GM19372 (cell line): ENCODE results near the gene SGMS1.

Experiments used
- ATAC-seq: cut with Tn5 transposase; IDR thresholded peaks from one replicate; pipeline ENCODE4 v1.9.1; 2021; ENCODE audit warnings: mild to moderate bottlenecking, low read depth, moderate library complexity; ENCODE audit not compliant: unreplicated experiment

Gene SGMS1

GRCh38 chr10:50407076-50407801 is 216.5 kb downstream of the SGMS1 start:
- ATAC-seq = no peak

- ATAC-seq = no peak
Measured at GRCh38 chr10:50406457-50407070, 217.2 kb downstream of the SGMS1 start.

- ATAC-seq = no peak
Measured at GRCh38 chr10:50405723-50406122, 218.0 kb downstream of the SGMS1 start.

GRCh38 chr10:50404021-50404773 is 219.6 kb downstream of the SGMS1 start:
- no peak for ATAC-seq

- ATAC-seq = no peak
Measured at GRCh38 chr10:50403074-50403473, 220.7 kb downstream of the SGMS1 start.

- no peak for ATAC-seq
Measured at GRCh38 chr10:50402466-50402865, 221.3 kb downstream of the SGMS1 start.

- ATAC-seq = no peak
Measured at GRCh38 chr10:50400694-50401093, 223.1 kb downstream of the SGMS1 start.

- no peak for ATAC-seq
Measured at GRCh38 chr10:50398823-50399222, 224.9 kb downstream of the SGMS1 start.

- no peak for ATAC-seq
Measured at GRCh38 chr10:50398381-50398780, 225.4 kb downstream of the SGMS1 start.

GRCh38 chr10:50397312-50398140 is 226.2 kb downstream of the SGMS1 start:
- ATAC-seq = peak; percentile 49

GRCh38 chr10:50396491-50397311 is 227.1 kb downstream of the SGMS1 start:
- ATAC-seq = peak; percentile 63

- no peak for ATAC-seq
Measured at GRCh38 chr10:50395851-50396250, 227.9 kb downstream of the SGMS1 start.

GRCh38 chr10:50395271-50395670 is 228.5 kb downstream of the SGMS1 start:
- ATAC-seq = no peak

GRCh38 chr10:50394832-50395231 is 228.9 kb downstream of the SGMS1 start:
- no peak for ATAC-seq

- ATAC-seq = no peak
Measured at GRCh38 chr10:50393784-50394467, 229.8 kb downstream of the SGMS1 start.

- no peak for ATAC-seq
Measured at GRCh38 chr10:50392966-50393718, 230.6 kb downstream of the SGMS1 start.

GRCh38 chr10:50392426-50392825 is 231.3 kb downstream of the SGMS1 start:
- ATAC-seq = no peak

GRCh38 chr10:50390302-50390701 is 233.5 kb downstream of the SGMS1 start:
- ATAC-seq = no peak

- ATAC-seq = no peak
Measured at GRCh38 chr10:50388181-50388580, 235.6 kb downstream of the SGMS1 start.
